HG03432 (cell line): ENCODE data around the gene CRHR1.

ENCODE experiments used
- ATAC-seq: cut with Tn5 transposase; IDR thresholded peaks from one replicate; pipeline ENCODE4 v1.9.1; 2021; ENCODE audit warnings: mild to moderate bottlenecking, moderate library complexity; ENCODE audit not compliant: unreplicated experiment

CRHR1 gene

DNA sequence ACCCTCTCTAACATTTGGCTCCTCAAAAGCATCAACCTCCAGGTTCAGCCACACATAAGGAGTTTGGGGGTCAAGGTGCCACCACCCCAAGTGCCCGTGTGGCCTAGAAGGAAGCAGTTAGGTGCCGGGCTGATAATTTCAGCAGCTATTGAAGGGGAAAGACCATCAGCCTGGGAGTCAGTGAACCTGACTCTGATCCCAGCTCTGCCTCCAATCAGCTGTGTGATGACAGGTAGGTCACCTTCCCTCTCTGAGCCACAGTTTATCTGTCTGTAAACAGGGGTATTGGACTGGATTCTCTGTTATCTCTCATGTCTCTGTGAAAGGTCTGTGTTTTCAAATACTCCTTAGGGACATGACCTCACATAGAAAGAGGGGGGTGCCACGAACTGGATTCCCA lies 3.9 kb downstream of the CRHR1 start:
- ATAC-seq, result no peak

DNA sequence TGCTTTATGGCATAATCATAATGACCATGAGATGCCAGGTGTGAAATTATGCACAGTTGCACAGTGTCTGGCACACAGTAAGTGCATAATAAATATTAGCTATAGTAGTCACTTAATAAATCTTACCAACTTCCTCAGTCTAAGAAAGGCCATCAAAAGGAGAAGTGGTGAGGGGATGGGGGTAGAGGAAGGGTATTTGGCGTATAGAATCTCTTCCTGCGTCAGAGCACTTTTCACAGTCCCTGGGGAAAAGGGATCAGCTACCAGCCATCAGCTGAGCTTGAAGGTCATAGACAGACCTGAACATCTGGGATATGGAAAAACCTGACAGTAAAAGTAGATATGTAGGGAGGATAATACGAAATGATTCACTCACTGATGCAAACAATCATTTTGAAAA lies 5.8 kb downstream of the CRHR1 start:
- ATAC-seq, result no peak

DNA sequence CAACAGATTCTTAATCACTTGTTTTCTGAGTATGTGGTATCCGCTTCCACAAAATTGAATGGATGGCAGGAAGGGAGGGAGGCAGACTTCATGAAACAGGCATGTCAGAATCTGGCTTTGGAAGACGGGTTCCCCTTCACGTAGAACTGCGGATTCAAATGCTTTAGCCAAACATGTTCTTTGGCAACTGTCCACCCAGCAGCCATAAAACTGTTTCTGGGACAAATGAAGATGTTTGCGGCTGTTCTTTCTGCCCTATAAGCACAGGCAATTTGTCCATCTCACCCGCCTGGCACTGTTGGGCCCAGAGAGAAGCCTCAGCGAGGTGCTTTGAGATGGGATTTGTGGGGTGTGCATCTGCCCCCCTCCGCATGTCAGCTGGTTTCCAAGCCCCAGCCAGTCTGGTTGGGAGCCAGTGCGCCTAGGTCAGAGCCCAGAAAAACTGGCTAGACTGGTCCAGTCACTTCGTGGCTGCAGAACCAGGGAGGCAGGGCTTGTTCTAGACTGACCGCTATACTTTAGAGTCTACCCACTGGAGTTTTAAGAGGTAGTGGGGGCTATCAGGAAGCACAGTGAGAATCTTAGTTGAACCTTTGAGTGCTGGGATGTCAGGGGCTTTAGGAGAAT lies 6.3 kb downstream of the CRHR1 start:
- no peak for ATAC-seq

DNA sequence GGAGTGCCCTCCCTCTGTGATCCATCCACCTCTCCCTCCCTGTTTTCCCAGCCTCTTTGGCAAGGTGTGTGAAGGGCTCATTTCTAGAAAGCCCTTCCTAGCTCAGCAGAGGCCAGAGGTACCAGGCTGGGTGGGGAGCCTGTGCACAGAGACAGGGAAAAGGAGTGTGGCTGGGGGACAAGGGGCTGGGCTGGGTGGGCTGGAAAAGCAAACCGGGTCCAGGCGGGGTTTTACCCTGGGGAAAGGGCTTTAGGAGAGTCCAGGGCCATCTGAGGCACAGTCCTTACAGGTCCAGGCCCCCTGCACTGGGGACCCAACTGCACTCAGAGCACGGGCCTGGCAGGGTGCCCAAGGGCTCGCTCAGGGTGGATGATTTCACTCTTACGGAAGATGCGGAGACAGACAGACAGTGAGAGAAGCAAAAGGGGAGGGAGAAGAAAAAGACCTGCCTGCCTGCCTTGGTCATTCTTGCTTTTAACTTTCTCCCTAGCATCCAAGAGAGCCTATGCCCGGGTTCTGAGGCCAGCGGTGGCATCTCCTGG lies 7.0 kb downstream of the CRHR1 start:
- no peak for ATAC-seq

DNA sequence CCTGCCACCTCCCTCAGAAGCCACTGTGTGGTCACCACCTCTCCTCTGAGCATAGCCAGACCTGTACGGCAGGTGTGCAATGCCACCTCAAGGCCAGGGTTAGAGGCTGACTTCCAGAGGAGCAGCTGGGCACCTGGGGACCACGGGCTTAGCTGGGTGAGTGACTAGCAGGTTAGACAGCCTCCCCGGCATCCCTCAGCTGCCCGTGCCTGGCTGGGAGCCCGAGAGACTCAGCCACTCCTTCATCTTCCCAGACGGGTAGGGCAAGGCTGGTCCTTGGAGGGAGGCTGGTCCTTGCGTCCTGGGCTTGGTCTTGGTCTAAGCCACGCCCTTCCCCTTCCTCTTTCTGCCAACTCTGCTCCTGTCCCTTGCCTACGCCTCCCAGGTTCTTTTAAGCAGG lies 7.8 kb downstream of the CRHR1 start:
- ATAC-seq, result no peak

DNA sequence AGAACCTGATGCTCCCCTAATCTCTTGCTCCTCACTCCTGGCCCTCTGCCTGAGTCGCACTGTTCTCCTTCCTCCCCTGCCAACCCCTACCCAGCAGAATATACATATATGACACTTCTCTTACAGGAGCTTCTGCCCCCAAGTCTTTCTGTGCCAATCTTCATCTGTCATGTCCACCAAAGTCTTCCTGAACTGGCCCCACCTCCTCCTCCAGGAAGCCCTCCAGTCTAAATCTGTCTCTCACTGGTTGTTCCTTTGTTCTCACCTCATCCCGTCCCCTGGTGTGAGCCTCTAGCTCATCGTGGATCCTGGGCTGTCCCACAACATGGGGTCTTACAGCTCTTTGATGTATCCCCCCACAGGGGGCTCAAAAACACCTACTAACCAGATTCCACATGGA lies 8.3 kb downstream of the CRHR1 start:
- no peak for ATAC-seq

DNA sequence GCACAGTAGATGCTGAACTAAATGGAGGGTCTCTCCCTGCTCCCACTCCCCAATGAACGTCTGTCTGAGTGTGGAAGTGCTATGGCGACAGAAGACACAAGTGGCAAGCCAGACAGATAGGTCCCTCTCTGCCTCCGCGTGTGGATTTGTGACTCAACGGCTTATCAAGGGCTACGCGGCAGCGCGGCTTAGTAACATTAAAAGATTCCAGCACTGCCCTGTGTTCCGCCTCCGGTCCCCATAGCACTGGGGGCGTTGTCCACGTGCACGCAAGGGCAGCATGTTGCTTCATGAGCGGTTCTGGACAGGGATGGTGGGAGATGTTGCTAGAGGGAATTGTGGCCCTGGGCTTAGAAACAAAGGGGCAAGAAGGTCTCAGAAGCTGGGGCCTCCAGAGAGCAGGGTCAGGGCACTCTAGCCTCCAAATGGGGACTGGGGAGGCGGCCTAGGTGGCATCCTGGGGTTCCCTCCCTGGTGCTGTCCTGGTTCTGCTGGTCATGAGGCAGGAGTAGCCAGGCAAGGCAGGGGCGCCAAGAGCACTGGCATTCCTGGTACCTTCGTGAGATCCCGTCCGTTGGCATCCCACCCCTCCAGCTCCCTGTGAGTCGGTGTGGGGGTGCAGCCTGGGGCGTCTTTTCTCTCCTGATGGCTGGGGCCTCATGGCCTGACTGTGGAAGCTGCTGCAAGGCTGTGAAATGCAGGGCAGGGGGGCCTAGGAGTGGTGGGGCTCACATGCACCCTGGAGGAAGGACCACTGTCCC lies 9.1 kb downstream of the CRHR1 start:
- ATAC-seq, result no peak

DNA sequence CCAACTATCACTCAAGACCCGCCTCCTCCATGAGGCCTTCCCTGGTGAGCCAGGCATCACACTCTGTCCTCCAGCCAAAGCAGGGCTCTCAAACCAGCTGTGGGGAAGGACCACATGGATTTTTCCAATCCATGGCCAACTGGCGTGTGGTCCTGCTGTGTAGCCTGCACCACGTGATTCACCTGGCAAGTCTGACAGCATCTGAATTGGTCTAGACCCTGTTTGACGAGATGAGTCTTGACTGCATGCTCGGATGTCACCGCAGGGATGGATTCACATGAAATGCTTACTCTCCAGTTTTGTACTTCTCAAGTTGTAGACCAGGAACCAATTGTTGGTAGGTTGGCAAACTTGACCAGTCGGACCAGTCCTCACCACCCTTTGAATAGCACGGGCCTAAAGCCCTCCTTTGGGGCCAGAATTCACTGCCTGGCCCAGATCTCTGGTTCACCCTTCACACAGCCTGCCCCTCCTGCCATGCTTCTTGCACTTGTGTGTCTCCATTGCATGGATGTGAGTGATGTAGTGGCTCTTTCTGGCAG lies 9.9 kb downstream of the CRHR1 start:
- ATAC-seq, result no peak

DNA sequence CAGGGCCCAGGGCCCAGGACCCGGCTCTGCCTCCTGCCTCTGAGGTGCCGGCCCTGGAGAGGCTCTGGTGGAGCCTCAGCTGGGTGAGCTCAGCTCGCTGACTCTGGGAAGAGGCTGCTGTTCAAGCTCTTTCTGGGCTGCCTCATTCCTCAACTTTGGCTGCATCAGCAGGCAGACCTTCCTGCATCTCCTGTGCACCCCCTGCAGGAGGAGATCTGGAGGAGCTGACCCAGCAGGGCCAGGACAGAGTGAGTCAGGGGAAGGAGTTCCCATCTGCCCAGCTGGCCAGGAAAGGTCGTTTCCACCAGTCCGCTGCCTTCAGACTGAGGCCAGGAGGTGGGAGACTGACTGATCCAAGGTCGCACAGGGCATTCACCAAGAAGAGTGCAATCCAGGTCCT lies 10.7 kb downstream of the CRHR1 start:
- no peak for ATAC-seq

DNA sequence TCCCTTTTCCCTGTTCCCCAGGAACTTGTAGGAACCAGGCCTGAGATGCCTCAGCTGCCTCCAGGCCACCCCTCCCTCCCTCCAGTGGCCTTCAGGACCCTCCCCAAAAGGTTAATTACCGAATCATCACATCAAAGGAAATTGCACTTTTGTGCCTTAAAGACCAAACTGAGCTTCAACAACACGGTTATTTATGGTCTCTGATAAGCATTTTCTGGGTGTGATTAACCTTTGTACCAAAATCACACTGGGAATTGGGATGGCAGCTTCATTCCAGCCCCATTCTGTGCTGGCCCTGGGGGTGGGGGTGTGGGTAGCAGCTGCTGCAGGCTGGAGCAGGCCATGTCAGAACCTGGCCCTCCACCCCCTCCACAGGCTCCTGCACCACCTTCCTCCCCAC lies 16.7 kb downstream of the CRHR1 start:
- ATAC-seq, result no peak

DNA sequence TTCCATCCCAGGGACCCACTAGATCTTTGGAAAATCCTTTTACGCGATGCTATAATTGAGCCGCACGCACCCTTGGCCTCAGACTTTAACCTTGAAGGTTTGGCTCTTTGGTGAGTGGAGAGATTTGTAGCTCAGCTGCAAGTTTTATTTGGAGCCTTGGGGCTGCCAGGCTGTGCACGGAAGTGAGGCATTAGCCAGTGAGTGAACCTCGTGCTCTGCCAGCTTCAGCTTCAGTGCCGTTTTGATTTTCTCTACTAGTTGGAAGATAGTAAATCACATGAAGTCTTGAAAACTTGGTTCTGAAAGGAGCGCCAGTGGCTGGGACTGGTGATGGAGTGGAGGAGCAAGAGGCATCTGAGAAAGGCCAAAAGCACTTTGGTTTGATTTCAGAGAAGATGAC lies 17.3 kb downstream of the CRHR1 start:
- no peak for ATAC-seq

DNA sequence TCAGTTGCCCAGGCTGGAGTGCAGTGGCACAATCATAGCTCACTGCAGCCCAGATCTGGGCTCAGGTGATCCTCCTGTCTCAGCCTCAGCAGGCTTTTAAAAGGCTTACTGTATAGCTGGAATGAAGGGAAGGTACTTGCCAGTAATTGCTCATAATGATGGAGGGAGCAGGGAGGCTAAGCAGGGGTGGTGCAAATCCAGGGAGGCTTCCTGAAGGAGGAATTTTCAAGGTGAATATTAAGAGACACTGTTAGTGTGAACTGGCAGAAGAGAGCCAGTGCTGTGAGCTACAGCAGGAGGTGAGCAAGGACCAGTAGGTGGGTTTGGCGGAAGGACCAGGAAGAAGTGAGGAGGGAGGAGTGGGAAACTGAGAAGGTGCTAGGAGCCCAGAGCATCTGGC lies 24.7 kb downstream of the CRHR1 start:
- no peak for ATAC-seq

DNA sequence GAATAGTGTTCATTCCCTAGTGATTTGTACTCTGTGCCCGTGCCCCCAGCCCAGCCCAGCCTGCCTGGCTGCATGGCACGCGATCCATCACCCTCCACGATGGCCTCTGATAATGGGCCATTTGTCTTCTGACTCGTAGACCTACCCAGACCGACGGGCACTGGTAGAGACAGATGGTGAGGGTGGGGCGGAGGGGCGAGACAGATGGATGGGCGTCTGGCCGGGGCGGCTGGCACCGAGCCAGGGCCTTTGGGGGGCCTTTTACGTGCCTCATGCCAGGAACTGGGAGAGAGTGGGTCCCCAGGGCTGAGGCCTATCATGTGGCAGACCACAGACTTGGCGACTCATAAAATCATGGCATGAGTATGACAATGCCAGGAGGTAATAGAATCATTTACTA lies 25.4 kb downstream of the CRHR1 start:
- ATAC-seq, result no peak

DNA sequence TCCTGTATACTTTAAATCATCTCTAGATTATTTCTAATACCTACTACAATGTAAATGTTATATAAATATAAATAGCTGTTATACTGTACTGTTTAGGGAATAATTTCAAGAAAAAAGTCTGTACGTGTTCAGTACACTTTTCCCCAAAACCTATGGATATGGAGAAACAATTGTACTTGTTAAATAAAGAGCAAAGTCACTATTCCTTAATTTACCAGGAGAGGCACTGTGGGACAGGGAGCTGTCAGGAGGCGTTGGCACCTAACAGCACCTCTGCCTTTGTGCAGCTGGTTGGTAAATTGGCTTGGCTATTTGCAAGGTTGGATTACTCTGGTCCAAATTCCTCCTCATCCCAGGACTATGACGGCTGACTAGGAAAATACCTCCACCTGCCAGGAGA lies 28.0 kb downstream of the CRHR1 start:
- no peak for ATAC-seq

DNA sequence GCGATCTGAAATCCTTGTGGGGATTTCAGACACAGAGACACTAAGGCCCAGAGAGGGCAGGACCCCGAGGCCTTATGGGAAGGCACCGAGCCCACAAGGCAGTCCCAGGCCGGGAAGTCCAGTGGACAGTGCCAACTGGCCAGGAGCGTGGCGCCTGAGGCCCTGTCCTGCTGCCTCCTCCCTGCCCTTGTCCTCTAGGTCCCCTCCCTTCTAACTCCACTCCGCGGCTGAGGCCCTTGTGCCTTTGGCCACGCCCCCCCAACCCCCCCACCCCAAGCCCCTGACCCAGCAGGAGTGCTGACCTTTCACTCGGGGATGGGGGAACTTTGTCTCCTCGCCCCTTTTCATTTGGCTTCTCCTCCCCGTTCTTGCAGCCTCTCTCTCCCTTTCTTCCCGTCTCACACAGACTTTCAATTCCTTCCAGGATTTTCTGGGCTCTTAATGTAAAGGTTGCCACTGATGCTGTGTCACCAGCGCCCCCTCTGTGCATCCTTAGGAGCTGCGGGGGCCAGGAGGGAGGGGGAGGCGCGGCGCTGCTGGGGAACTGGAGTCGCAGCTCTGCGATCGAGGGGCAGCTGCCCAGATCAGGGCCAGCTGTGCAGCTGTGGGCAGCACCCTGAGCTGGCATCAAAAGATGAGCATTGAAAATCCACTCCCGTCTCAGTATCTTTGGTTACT lies 29.1 kb downstream of the CRHR1 start:
- no peak for ATAC-seq

DNA sequence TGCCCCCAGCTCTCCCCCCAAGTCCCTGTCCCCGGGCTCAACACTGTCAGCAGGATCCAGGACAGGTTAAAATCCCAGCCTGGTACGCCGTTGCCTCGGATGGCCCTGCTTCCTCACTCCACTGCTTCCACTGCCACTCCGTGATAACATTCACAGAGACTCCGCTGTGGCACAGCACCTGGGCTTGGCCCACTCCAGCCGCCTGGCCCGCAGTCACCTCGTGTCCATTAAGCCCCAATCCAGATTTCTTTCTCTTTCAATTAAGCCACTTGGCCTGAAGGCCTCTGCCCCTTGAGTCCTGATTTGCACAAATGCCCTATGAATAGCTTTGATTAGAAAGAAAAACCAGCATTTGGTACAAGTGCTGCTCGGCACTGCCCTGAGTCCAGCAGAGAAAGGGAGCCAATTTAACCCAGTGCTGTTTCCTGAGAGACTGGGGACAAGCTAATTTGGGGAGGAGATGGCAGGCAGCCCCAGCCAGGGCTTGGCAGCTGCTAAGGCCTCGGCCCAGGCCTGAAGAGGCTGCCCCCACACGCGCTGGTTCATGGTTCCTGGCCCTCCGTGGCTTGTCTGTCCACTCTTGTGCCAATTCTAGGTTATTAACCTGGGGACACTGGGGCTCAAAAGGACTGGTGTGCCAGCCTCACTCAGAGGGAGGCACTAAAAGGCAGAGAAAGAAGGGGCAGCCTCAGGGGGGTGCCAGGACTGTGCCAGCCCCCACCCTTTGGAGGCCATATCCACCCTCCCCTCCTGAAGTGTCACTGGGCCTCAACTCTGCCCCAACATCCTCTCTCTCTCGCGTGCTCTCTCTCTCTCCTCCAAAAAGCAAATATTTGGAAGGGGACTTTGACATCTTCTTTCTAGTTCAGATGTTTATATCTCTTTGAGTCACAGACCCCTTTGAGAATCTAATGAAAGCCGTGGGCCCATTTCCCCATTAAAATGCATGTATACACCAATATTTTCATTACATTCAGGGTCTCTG lies 30.8 kb downstream of the CRHR1 start:
- no peak for ATAC-seq

DNA sequence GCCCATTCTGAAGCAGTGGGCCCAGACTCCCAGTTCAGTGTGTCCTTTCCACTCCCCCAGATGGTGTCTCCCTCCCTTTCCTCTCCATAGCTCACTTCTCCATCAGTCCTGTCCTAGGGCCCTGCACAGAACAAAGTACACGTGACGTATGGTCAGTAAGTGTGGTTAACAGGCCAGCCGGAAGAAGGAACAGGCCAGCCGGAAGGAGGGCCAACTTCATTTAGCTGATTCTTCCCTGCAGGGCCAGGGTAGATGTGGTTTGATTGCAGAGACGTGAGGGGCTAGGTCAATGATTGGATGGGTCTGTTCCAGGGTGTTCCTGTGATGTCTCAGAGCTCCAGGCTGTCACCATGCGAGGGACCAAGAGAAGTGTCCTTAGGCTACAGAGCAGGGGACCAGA lies 31.6 kb downstream of the CRHR1 start:
- no peak for ATAC-seq

DNA sequence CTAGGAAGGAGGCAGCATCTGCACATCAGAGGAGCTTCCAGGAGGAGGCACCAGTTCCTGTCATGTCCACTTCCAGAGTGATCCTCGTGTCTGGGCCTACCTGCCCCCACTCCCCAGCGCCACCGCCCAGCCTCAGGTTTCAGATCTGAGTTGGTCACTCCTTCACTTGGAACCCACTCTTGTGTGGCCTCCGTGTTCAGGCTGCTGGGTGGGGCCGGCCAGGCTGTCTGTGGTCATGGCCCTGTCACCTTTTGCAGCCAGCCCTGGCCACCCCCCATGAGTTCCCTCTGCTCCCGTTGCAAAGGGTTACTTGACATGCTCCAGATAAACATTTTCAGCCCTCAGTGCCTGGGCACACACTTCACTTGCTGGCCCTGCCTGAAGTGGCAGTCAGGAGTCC lies 33.9 kb downstream of the CRHR1 start:
- ATAC-seq, result no peak

DNA sequence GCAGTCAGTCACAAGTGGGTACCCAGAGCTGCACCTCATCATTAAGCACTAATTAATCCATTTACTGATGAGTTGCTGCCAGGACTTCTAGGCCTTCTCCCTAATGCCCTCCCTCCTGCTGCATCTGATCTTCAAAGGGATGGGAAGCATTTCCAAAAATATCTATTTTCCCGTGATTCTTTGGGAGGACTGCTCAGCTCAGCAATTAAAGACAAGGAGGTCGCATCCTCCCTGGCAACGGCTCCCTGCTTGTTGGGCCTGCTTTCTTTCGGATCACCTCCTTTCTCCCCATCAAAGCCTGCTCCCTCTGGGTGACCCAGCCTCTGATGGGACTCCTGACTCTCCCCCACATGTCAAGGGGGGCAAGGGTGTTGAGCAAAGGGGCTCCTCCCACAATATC lies 34.6 kb downstream of the CRHR1 start:
- no peak for ATAC-seq

DNA sequence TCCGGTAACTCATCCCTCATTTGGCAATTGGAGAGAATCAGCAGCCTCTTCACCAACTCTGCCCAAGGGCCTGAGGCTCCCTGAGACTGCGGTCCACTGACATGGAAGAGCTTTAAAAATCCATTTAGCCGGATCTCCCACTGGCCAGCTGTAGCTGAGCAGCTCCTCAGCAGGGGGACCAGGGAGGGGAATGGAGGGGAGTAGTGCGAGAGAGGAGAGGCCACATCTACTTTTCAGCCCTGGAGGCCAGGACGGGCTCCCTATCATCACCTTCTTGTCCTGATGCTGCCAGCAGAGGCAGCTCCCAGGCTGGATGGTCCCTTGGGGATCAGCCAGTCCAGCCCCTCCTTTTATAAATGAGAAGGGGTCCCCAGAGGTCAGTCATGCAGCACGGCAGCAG lies 35.5 kb downstream of the CRHR1 start:
- ATAC-seq, result no peak
